Smooth muscle cell of the coronary artery (primary cell): Measurements from ENCODE around the gene SMIM5. TPM values are rescaled to one million over a fixed set of nuclear protein-coding genes. Genes with fewer than 3 reads are reported as not detected.

Source experiments
- total RNA-seq: library from RNA; depleted of rRNA; stranded (reverse); fragments of >200 nt; gene quantifications from 2 replicates; pipeline ENCODE4 v1.2.3, GENCODE V29; 2014; ENCODE audit warnings: low replicate concordance

Gene SMIM5, protein sequence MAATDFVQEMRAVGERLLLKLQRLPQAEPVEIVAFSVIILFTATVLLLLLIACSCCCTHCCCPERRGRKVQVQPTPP
- total RNA-seq: not detected in 2 replicates

DNA sequence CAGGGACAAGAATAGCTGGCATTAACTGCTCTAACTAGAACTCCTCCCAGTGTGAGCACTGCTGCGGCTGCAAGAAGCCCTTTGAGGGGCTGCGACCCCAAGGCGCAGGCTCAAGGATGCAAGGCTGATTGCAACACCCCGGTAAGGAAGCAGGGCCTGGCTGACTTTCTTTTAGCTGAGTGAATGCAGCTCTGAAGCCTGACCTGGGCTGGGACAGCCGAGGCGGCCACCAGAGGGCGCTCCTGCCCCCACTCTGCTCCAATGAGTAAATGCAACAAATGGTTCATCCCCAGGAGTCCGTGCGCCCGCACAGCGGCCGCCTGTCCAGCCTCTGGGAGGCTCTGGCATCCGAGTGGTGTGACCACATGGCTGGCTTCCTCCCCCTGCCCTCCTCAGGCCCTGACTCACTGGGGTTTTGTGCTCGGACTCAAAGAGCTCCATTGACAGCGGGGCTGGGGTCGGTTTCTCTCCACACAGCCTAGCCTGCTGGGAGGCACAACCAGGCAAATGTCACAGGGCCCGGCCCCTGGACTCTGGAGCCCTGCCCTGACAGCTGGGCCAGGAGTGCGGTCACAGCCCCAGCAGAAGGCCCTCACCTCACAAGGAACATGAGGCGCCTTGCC is at the start of gene SMIM5:
TSS of gene SMIM5 (plus strand) at position 572 of the 623 bp plus-strand sequence. CDS start 6,768 bp downstream, outside the sequence.

DNA sequence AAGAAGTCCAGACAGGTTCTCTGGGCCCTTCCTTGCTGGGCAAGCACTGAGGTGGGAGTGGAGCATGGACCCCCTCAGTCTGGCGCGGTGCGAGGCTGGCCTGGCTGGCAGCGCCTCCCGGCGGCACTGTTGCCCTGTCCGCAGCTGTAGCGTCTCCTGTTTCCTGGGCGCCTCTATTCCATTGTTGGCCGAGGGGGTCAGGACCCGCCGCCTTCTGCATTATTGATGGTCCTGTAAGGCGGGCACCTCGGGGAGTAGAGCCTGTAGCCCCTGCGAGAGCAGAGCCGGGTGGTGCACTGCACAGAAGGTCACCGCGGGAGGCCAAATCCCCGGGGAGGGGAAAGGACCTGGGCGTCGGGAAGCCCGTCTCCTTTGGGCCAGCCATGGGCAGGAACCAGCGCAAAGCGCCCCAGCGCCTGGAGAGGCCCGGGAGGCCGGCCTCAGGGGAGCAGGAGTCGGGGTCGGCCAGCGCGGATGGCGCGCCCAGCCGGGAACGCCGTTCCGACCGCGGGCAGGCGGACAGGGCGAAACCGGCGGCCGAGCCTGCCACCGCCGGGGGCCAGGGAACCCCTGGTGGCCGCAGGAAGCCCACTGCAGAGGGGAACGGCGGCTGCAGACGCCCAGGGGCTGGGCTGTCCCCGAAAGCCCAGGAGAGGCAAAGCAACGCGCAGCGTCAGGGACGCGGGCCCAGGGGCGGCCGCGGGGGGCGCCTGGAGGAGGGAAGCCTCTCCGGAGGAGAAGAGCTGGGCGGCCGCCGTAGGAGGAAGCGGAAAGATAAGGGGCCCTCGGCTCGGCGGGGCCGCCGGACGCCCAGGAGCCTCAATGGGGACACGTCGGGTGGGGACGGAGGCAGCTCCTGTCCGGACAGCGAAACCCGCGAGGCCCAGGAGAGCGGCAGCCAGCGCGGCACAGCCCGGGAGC is 45.3 kb upstream of the SMIM5 start, which contains the start of gene MYO15B:
TSS of gene MYO15B (plus strand) at position 126 of the 921 bp plus-strand sequence. CDS start at position 384, 258 bp downstream.

DNA sequence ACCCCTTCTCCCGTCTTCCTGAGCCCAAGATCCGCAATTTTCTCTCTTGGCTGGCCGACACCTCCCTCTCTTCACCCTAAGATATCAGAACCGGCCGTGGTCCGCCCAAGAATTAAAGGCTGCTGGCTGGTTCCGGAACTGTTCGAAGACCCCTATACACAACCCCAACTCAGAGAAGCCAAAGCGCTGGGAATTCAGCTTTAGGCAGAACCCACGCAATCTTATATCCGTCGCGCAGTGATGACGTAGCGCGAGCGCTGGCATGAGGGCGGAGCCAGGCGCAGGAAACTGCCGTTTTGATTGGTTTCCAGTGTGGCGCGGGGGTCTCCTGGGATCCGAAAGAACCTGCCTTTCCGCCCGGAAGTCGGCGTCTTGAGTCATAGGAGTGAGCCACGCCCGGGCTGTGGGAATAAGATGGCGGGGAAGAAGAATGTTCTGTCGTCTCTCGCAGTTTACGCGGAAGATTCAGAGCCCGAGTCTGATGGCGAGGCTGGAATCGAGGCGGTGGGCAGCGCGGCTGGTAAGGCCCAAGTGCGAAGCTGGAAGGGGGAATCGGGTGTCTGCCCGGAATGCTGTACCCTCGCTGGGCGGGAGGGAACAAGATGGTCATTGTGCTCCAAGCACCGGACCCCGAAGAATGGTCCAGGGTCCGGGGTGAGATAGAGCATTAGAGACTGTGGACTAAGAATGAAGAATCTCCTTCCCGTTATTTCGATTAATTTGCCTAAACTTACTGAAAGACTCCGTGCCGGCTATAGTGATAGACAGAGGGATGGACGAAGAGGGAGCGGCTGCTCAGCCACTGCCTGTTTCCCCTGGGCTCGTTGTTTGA is 33.9 kb downstream of the SMIM5 start, which contains the start of the genes RECQL5 and SAP30BP:
TSS of gene RECQL5 (minus strand) at position 196 of the 832 bp plus-strand sequence. CDS start 597 bp downstream, outside the sequence.
TSS of gene SAP30BP (plus strand) at position 380 of the 832 bp plus-strand sequence. CDS start at position 415, 35 bp downstream.

Other genes starting within 250 kb of the SMIM5 start
- gene GRB2, start 227.8 kb upstream of the SMIM5 start, total RNA-seq: 30.5 and 66.1 TPM in 2 replicates
- 16.3 and 22.5 TPM in 2 replicates for gene TMEM94, start 176.8 kb upstream of the SMIM5 start, total RNA-seq
- gene CASKIN2, start 117.9 kb upstream of the SMIM5 start, total RNA-seq: 4.4 and 5.9 TPM in 2 replicates
- 8.3 and 10.0 TPM in 2 replicates for gene TSEN54, start 116.9 kb upstream of the SMIM5 start, total RNA-seq
- 0.59 and 0.75 TPM in 2 replicates for gene LLGL2, start 107.7 kb upstream of the SMIM5 start, total RNA-seq
- 1.6 and 4.0 TPM in 2 replicates for gene MYO15B, start 45.6 kb upstream of the SMIM5 start, total RNA-seq
- 10.9 and 18.5 TPM in 2 replicates for gene RECQL5, start 33.7 kb downstream of the SMIM5 start, total RNA-seq
- gene SAP30BP, start 33.9 kb downstream of the SMIM5 start, total RNA-seq: 50.4 and 52.5 TPM in 2 replicates
- 0.23 TPM in 2 replicates for gene ITGB4, start 88.0 kb downstream of the SMIM5 start, total RNA-seq
- 47.5 and 59.7 TPM in 2 replicates for gene GALK1, start 131.8 kb downstream of the SMIM5 start, total RNA-seq
- gene UNK, start 151.4 kb downstream of the SMIM5 start, total RNA-seq: 9.6 and 10.4 TPM in 2 replicates
- 0.30 and 0.82 TPM in 2 replicates for gene UNC13D, start 211.0 kb downstream of the SMIM5 start, total RNA-seq
- gene WBP2, start 221.9 kb downstream of the SMIM5 start, total RNA-seq: 21.3 TPM in 2 replicates
- gene TRIM47, start 245.1 kb downstream of the SMIM5 start, total RNA-seq: 17.4 and 21.2 TPM in 2 replicates